ENCODE data around the gene SLC43A3.

DNA sequence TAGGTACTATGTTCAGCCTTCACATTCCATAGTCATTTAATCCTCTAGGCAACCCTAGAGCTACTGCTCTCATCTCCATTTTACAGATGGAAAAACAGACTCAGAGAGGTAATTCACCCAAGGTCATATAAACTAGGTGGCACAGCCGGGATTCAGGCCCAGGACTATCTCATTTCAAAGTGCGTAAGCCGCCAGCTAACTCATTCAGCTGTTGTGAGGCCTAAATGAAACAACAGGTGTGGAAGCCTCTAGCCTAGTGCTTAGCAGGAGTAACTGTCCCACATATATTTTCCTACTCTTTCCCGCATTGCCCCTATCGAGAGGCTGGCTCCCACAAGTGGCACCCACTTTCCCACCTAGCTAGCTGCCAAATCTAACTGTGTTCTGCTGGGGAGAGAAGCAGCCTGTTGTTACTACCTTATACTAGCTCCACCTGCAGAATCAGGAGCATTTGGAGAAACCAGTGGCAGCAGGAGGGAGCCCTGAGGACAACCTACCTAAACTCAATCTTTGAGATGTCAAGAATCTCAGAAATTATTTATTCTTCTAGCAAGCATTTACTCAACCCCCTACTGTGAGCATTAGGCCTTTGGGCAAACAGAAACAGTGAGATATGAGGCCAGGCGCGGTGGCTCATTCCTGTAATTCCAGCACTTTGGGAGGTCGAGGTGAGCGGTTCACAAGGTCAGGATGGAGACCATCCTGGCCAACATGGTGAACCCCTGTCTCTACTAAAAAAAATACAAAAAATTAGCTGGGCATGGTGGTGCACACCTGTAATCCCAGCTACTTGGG is 66.8 kb downstream of the SLC43A3 start:
- TF ChIP-seq CTCF (IDR thresholded peaks at IDR 0.05; ENCODE audit: poor library complexity) (no peak), EZH2 (IDR thresholded peaks at IDR 0.05; ENCODE audit: borderline replicate concordance) (no peak)

Measured in hepatocyte (in vitro differentiated cells).